D721Med (cell line): ENCODE measurements around the gene ARL4D.
"Not testable (repeated sequence)": the region's sequence is repeated elsewhere in the genome, so short reads cannot be mapped to it uniquely, and the experiment has no call there.

Experiments
- DNase-seq: peaks from one replicate; pipeline ENCODE4 v3.0.0; 2011; ENCODE audit warnings: low spot score; ENCODE audit not compliant: insufficient read length
- FAIRE-seq: peaks from 2 replicates; lab custom pipeline; 2011; peaks lifted over from hg19 to GRCh38; lab: Jason Lieb, UNC
- CTCF ChIP-seq: IDR thresholded peaks from 2 replicates; pipeline ENCODE4 v1.5.1; 2012; ENCODE audit warnings: mild to moderate bottlenecking, control low read depth; ENCODE audit not compliant: insufficient read depth; ENCODE audit errors: missing control alignments

The ARL4D gene

GRCh38 chr17:43385046-43385831 lies 13.6 kb upstream of the ARL4D start:
- FAIRE-seq (no peak), DNase-seq (no peak)
- TF ChIP-seq CTCF: no peak

GRCh38 chr17:43388359-43389045 lies 10.3 kb upstream of the ARL4D start:
- DNase-seq (no peak), FAIRE-seq (peak; percentile 64)
- no peak for TF ChIP-seq CTCF

DNA sequence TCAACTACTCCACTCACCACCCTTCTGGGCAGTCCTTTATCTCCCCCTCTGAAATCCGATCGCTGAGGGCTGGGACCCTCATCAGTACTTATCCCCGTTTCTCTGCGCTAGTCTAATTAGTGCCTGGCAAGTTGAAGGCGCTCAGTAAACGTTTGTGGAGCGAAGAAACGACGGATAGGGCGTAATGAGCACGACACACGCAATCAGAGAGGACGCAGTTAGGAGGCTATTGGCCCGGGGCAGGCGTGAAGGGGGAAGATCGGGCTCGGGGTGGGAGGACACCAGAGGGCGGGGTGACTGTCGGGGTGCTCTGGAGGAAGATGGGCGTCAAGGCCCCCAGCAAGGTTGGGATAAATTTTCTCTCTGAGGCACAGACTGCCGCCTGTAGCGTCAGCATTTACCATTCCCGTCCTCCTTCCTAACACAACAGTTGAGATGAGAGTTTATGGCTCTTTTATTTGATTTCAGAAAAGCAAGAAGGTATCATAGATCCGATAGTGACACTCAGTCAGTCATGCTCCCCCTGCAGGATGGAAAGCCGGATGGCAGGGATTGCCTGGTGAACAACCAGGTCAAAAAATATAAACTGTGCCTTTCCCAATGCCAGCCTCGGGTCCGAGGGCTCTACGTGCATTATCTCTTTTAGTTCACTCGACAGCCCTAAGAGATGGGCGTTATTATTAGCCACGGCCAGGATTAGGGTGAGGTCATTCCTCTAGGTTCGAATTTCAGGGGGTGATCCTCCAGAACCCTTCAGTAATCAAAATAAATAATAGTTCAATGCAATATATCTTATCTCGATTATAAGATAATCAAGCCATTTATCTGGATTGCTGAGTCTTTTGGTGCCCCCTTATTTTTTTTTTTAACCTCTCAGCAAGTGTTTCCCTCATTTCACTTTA lies 9.5 kb upstream of the ARL4D start:
- FAIRE-seq: no peak
- peak; percentile 44 for DNase-seq
- TF ChIP-seq CTCF: peak; percentile 91

DNA sequence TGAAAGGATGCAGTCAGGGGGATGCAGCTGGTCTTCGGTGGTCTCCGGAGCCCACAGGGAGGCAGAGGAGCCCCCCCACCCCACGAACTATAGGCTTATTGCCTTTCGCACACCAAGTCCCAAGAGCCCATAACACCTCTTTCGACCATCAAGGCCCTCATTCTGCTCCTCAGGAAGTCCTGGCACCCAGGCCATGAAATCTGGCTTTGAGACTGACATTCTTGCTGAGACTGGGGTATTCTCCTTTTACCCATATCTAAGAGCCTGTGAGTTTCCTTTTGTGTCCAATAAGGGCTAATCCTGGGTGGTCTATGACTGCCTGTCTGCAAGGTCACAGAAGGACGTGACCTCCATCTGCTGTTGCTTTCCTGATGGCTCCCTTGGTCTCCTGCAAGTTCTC lies 6.4 kb upstream of the ARL4D start:
- DNase-seq: no peak
- no peak for FAIRE-seq
- no peak for TF ChIP-seq CTCF

- DNase-seq (peak; percentile 64), FAIRE-seq (no peak)
- TF ChIP-seq CTCF: peak; percentile 98
Measured at GRCh38 chr17:43393944-43394482, 4.8 kb upstream of the ARL4D start.

GRCh38 chr17:43394696-43395095 lies 4.1 kb upstream of the ARL4D start:
- not testable (repeated sequence) for DNase-seq, FAIRE-seq

DNA sequence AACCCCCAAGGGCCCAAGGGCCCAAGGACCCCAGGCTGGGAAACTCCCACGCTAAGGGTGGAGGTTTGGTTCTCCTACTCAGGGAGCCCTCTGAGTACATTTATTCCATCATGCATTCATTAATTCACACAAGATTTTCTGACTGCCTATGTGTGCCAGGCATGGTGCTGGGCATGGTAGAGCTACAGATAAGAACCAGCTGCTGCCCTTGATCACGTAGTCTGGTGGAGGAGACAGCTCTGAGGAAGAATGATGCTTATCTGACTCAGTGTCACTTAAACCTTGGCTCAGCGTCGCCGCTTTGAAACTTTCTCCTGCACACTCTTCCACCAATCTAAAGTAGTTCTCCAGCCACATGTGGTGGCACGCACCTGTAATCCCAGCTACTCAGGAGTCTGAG lies 3.6 kb upstream of the ARL4D start:
- FAIRE-seq: no peak
- no peak for TF ChIP-seq CTCF
- DNase-seq: no peak
